22Rv1 (cell line): ENCODE results near the gene MYO3A.

Experiments
- CTCF ChIP-seq: fragments of 450-650 bp; IDR thresholded peaks from 2 replicates; pipeline ENCODE4 v1.5.1; 2017; ENCODE audit warnings: mild to moderate bottlenecking
- ZFX ChIP-seq: fragments of 450-650 bp; IDR thresholded peaks from 2 replicates; pipeline ENCODE4 v1.6.1; 2017; ENCODE audit warnings: antibody characterized with exemption, borderline replicate concordance

DNA sequence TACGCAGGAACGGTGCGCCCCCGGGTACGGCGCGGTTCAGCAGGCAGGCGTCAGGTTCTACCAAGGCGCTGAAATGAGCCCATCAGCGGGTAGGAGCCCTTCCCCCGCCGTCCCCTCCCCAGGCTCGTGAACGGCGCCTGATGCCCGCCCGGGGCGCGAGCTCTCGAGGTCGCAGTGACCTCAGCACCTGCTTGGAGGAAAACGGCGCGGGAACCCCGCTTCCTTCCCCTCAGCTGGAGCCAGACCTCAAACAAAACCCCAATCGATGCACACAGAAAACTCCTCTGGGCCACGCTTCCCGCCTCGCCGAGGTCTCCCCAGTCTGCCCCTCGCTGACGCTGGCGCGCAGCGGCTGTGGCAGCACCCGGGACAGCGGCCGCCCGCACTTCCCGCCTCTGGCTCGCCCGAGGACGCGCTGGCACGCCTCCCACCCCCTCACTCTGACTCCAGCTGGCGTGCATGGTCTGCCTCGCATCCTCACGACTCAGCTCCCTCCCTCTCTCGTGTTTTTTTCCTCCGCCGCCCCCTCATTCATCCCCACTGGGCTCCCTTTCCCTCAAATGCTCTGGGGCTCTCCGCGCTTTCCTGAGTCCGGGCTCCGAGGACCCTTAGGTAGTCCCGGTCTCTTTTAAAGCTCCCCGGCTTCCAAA is 282.0 kb downstream of the MYO3A start:
- TF ChIP-seq CTCF (no peak), ZFX (no peak)
